Measurements from ENCODE around the gene AS3MT.

Gene AS3MT

DNA sequence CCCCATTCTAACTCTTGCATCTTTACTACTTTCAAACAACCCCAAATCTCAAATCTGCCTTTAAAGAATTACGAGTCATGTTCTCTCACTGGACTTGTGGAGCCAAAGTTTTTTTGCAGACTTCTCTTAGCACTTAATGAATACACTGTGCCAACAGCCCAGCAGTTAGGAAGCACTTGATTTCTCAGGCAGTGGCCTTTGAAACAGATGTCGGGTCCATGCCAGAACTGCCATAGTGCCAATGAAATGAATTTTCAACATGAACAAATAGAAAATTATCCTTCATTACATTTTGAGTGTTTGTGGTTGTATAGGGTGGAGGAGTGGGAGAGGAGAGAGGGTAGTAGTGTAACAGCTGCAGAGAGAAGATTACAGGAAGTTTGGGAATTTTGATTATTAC is 9.4 kb upstream of the AS3MT start:
- Histone ChIP-seq H3K9me3 (ENCODE audit: control insufficient read depth, insufficient read depth, low read depth, low read length) (no peaks in the 10 kb centered on the region), H3K36me3 (ENCODE audit: control insufficient read depth in 2 of 2, insufficient read depth in 1 of 2, low read length in 2 of 2) (peaks cover 16 to 21% of the 10 kb centered on the region in 2 experiments), H3K27ac (ENCODE audit: extremely low read depth, low read depth, low read length) (no peak overlapping the region), H3K4me3 (ENCODE audit: low read depth, low read length) (no peak overlapping the region), H3K4me1 (ENCODE audit: control insufficient read depth, insufficient read depth, low read length) (peaks cover 6% of the 10 kb centered on the region)
- POLR2A ChIA-PET, result interaction anchor here (1.2 kb wide), 1 partner anchor 9 kb away, joined by 4 read pairs; the partner anchor contains the start of gene AS3MT
- TF ChIP-seq ZNF513 (tag by site-specific recombination; IDR thresholded peaks at IDR 0.05) (no peak), ZNF211 (tag by site-specific recombination; IDR thresholded peaks at IDR 0.05; ENCODE audit: low read depth) (no peak), ZNF48 (tag by site-specific recombination; IDR thresholded peaks at IDR 0.05) (no peak), ZNF707 (tag by site-specific recombination; IDR thresholded peaks at IDR 0.05) (no peak), ZNF626 (tag by site-specific recombination; IDR thresholded peaks at IDR 0.05) (no peak), OVOL3 (tag by site-specific recombination; IDR thresholded peaks at IDR 0.05) (no peak), ZBTB17 (tag by site-specific recombination; IDR thresholded peaks at IDR 0.05) (no peak), ZNF639 (tag by site-specific recombination; IDR thresholded peaks at IDR 0.05) (no peak)
- TF ChIP-seq, protein P1, sequence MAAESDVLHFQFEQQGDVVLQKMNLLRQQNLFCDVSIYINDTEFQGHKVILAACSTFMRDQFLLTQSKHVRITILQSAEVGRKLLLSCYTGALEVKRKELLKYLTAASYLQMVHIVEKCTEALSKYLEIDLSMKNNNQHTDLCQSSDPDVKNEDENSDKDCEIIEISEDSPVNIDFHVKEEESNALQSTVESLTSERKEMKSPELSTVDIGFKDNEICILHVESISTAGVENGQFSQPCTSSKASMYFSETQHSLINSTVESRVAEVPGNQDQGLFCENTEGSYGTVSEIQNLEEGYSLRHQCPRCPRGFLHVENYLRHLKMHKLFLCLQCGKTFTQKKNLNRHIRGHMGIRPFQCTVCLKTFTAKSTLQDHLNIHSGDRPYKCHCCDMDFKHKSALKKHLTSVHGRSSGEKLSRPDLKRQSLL (tag by site-specific recombination; IDR thresholded peaks at IDR 0.05), result no peak
- CTCF ChIA-PET, result interaction anchor here (0.7 kb wide), 1 partner anchor 53 kb away, joined by 3 read pairs; no protein-coding TSS in a partner anchor

GRCh38 chr10:102863660-102864059 is 5.6 kb upstream of the AS3MT start:
- H3K9me3 ChIP-seq (ENCODE audit: control insufficient read depth, insufficient read depth, low read depth, low read length), result no peaks in the 10 kb centered on the region
- TF ChIP-seq ZNF223 (tag by site-specific recombination; IDR thresholded peaks at IDR 0.05), result no peak
- no peak for TF ChIP-seq ZNF394 (tag by site-specific recombination; IDR thresholded peaks at IDR 0.05; ENCODE audit: borderline replicate concordance)
- TF ChIP-seq, protein P2, sequence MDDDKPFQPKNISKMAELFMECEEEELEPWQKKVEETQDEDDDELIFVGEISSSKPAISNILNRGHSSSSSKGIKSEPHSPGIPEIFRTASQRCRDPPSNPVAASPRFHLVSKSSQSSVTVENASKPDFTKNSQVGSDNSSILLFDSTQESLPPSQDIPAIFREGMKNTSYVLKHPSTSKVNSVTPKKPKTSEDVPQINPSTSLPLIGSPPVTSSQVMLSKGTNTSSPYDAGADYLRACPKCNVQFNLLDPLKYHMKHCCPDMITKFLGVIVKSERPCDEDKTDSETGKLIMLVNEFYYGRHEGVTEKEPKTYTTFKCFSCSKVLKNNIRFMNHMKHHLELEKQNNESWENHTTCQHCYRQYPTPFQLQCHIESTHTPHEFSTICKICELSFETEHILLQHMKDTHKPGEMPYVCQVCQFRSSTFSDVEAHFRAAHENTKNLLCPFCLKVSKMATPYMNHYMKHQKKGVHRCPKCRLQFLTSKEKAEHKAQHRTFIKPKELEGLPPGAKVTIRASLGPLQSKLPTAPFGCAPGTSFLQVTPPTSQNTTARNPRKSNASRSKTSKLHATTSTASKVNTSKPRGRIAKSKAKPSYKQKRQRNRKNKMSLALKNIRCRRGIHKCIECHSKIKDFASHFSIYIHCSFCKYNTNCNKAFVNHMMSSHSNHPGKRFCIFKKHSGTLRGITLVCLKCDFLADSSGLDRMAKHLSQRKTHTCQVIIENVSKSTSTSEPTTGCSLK (tag by site-specific recombination; IDR thresholded peaks at IDR 0.05), result no peak
- no peak for TF ChIP-seq MYNN (tag by site-specific recombination; IDR thresholded peaks at IDR 0.05; ENCODE audit: borderline replicate concordance)
- no peak for TF ChIP-seq ZNF777 (tag by site-specific recombination; IDR thresholded peaks at IDR 0.05; ENCODE audit: borderline replicate concordance)
- no peak for TF ChIP-seq ZNF544 (tag by site-specific recombination; IDR thresholded peaks at IDR 0.05)
- TF ChIP-seq ZNF449 (tag by site-specific recombination; IDR thresholded peaks at IDR 0.05), result no peak
- CTCF ChIA-PET, result interaction anchor here (0.5 to 0.9 kb wide), 2 partner anchors 18 to 38 kb away, joined by 3 to 4 read pairs; no protein-coding TSS in a partner anchor
- no peak overlapping the region for H3K27ac ChIP-seq (ENCODE audit: extremely low read depth, low read depth, low read length)
- H3K4me1 ChIP-seq (ENCODE audit: control insufficient read depth, insufficient read depth, low read length), result peaks cover 3% of the 10 kb centered on the region; the same call in 1 of the 2 replicates
- peaks cover 16 to 21% of the 10 kb centered on the region in 2 experiments for H3K36me3 ChIP-seq (ENCODE audit: control insufficient read depth in 2 of 2, insufficient read depth in 1 of 2, low read length in 2 of 2)
- POLR2A ChIA-PET, result no interaction called here
- no peak overlapping the region for H3K4me3 ChIP-seq (ENCODE audit: low read depth, low read length)
